ENCODE data around the gene LZTS3.
"Not testable (repeated sequence)": the region's sequence is repeated elsewhere in the genome, so short reads cannot be mapped to it uniquely, and the experiment has no call there.

GRCh38 chr20:3124773-3125560 is 48.4 kb downstream of the LZTS3 start:
- not testable (repeated sequence) for TF ChIP-seq EZH2phosphoT487 (IDR thresholded peaks at IDR 0.05; ENCODE audit: low read depth); CTCF (IDR thresholded peaks at IDR 0.05; ENCODE audit: low read depth, low read length)

Data from OCI-LY3 (cell line).